Fibroblast of skin of left biceps (primary cell): ENCODE results near the gene KATNAL2.

ENCODE experiments used
- DNase-seq, 2 experiments: peaks; one replicate each; pipeline ENCODE4 v3.0.0-alpha.2; 2013; ENCODE audit warnings: low read depth in 2 of 2

KATNAL2 gene

DNA sequence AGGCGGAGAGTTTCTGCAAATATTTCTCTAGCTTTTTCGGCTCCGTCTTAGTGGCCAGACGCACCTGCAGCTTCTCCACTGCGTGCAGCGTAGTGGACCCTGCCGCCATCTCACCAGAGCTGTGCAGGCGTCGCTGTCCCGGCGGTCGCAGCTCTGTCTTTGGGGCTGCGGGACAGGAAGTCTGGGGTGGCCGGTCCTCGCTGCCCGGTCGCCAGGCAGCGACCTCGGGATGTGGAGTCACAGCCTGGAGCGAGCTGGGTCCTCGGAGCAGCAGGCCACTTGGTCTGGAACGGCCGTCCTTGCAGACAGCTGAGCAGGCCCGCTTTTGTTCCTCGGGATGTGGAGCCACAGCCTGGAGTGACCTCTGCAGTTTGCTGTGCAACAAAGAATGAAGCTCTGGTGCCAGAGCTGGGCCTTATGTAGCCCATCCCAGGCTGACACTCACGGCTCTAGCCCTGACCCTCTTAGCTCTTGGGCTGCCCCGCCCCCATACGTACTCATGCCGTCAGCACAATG, 117.8 kb downstream of the KATNAL2 start, which contains the start of gene ELOA2:
ELOA2 (minus strand) TSS at position 466 of the 516 bp plus-strand sequence; CDS start at position 109, 357 bp downstream.
- no peak for DNase-seq

DNA sequence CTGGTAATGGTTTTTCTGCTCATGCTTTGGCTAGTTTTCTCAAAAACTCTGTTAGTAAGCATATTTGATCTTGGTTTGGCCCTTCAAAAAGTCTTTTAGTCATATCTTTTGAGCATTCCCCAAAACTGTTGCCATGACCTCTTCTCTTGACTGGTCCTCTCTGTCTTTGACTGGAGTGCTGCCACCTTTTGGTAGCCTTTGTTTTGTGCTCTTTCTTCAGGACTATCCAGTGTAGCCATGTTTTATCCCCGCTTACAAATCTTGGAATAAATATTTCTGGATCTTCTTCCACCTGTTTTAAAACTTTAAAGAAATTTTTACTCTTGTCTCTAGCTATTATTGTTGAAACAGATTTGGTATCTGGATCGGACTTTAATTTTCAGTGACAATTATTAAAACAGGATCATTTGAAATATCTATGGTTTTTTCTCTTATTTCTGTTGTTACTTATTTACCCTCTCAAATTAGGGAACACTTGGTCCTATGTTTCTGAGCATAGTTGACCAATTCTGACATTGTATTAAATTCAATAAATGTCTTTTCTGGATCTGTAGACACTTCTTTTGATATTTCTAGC, 119.0 kb downstream of the KATNAL2 start:
- DNase-seq = no peak

DNA sequence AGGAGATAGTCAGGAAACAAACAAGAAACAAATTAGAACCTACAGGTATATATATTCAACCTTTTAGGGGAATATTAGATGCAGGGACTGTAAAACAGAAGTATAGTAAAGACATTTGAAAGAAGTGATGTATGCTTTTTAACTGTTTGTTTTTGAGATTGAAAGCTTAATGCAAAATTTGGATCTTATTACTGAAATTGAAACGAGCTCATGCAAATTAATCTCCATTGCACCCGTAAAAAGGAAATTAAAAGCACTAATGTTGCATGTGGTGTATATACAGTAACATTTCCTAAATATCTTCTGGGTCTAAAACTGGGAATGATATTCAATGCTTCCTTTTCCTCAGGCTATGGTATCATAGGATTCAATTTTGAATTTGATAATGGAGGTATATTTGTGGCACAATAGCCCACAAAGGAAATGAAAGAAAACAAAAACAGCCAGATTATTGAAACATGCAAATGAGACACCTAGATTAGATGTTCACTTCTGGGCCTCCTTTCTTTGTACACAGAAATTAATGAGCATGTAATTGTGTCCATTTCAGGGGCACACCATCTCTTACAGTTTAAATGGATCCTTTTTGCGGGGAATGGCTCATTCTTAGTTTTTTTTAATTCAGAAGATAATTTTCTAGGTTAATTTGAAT, 119.7 kb downstream of the KATNAL2 start:
- no peak for DNase-seq

DNA sequence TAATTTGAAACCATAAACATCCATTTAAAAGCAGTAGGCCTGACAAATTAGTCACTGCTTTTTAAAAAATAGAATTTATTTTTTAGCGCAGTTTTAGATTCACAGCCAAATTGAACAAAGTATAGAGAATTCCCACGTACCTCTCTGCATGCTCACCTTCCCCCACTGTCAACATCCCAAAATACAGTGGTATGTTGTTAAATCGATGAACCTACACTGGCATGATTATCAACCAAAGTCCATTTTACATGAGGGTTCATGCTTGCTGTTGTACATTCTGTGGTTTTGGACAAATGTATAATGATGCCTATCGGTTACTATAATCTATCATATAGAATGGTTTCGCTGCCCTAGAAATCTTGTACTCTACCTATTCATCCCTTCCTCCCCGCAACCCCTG, 123.6 kb downstream of the KATNAL2 start:
- DNase-seq = no peak

- peak; percentile 8 to 12 for DNase-seq
Measured at GRCh38 chr18:47050468-47050867, 133.1 kb downstream of the KATNAL2 start.

- no peak for DNase-seq
Measured at GRCh38 chr18:47054369-47054768, 137.0 kb downstream of the KATNAL2 start.

DNA sequence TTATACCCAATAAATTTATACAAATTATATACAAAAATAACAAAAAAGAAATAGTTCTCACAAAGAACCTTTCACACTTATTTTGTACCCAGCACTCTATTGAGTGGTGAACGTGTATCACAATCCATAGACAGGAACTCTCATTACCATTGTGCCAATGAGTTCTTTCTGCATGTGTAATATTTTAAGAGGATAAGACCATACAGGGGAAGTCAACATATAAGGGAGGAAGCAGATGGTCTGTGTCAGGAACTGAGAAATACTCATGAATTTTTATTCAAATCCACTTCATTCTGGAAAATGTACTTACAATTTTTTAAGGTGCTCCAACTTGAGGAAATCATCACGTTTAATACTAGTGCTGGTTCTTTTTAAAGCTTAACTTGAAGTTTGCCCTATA, 145.1 kb downstream of the KATNAL2 start:
- no peak for DNase-seq

DNA sequence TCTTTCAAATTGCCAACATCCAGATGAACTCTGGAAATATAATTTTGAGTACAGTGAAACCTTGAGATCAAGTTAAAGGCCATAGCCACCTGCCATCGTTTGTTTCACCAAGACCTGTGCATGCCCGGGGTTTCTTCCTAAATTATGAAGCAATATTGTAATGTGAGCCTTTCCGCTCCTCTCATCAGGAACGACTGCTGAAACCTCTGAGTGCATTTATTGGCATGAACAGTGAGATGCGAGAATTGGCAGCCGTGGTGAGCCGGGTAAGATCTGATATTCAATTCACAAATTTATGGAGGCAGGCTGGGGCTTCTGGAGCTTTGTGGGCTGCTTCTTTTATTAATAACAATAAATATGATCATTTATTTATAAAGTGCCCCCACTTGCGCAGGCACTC, 145.7 kb downstream of the KATNAL2 start:
- DNase-seq = no peak

DNA sequence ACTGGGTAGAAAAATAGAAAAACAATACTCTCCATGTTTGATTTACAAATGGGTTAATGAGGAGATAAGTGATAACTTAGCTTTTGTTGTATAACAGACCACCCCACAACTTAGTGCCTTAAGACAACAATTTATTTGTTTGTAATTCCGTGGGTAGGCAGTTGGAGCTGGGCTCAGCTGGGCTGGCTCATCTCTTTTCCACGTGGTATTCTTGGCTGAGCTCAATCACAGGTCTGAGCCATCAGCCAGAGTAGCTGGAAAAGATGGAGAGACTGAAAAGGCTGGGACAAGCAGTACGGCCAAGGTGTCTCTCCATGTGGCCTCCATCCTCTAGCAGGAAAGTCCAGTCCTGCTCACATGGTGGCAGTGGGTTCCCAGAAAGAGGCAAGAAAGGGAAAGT, 150.2 kb downstream of the KATNAL2 start:
- no peak for DNase-seq

DNA sequence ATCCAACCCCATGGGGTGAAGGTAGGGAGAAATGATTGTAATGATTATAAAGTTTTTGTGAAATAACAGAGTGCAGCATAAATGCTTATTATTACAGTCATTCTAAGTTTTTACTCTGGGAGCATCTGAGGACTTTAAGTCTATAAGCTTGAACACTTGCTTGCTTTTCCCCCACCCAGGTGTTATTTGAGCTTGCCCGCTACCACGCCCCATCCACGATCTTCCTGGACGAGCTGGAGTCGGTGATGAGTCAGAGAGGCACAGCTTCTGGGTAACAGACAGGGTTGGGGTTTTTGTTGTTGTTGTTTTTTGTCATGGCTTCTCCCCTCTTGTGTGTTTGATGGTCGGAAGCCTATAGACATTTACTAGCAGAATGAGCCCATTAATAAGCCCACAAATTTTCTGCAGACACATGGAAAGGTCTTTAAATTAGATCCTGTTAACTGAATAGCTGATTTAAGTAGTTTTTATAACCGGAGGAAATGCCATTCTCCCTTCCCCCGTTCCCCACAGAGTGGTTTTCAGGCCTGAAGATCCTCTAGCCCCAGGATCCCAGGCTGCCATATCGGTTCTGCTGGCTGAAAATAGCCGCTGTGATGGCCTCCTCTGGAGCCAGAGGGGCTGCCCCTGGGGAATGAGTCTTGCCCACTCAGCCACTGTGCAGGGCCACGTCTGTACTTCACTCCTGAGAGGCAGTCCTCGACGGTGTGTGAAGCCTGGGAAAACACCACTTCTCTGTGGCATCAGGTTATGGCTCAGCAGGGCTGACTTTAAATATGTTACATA, 157.9 kb downstream of the KATNAL2 start:
- no peak for DNase-seq

- no peak for DNase-seq
Measured at GRCh38 chr18:47077111-47077510, 159.7 kb downstream of the KATNAL2 start.

DNA sequence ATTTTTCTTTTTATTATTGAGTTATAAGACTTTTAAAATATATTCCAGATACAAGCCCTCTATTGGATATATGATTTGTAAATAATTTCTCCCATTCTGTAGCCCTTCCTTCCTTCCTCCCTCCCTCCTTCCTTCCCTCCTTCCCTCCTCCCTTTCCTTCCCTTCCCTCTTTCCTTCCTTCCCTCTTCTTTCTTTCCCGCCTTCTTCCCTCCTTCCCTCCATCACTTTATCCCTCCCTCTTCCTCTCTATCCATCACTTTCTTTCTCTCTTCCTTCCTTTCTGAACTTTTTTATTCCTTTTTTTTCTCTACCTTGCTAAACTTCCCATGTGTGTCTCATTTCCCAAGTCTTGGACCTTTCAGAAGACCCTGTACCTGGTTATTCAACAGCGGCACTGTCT, 163.5 kb downstream of the KATNAL2 start:
- no peak for DNase-seq

DNA sequence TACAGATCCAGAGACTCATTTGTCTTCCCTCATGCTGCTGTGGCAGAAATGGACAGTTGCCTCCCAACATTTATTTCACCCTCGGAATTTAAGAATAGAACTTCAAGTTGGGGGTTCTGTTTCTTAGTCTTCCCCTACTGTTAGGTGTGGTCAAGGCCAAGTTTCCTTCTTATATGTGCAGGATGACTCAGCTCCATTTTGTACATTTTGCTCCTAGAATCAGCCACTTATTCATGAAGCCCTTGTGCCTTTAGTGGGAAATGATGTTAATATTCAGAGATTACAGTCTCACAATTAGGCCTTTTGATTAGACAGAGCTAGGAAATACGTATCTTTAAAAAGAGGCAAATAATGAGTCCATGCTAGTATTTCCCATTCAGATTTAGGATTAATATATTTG, 164.2 kb downstream of the KATNAL2 start:
- DNase-seq = no peak

DNA sequence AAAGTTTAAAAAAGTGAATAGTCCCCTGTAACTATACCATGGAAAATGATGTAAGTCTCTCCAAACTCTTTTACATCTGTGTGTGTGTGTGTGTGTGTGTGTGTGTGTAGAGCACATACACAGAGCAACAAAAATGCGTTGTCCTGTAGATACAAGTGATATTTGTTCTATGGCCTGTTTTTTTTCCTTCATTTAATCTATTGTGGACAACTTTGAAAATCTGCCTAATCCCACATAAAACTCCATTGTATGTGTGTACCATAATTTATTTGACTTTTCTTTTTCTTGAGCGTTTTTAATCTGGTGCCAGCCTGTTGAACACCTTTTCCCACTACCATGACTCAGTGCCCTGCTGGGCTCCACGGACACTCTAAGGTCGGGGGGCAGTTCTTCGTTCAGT, 170.3 kb downstream of the KATNAL2 start:
- no peak for DNase-seq

DNA sequence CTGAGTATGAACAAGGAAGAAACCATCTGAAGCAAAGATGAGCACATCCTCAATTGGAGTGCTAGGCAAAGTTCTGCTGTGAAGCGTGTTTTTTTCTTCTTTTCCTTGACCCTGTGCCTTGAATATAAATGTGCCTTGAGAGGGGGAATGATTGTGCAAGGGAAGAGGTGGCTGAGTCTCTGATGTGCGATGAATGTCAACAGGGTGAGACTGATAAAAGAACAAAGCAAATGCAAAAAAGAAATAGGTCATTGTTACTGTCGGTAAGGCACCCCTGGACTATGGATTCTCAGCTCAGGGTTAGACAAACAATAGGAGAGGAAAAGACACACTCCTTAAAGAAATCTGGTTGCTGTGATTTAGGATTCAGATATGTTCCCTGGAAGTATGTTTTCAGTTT, 178.4 kb downstream of the KATNAL2 start:
- DNase-seq = no peak

DNA sequence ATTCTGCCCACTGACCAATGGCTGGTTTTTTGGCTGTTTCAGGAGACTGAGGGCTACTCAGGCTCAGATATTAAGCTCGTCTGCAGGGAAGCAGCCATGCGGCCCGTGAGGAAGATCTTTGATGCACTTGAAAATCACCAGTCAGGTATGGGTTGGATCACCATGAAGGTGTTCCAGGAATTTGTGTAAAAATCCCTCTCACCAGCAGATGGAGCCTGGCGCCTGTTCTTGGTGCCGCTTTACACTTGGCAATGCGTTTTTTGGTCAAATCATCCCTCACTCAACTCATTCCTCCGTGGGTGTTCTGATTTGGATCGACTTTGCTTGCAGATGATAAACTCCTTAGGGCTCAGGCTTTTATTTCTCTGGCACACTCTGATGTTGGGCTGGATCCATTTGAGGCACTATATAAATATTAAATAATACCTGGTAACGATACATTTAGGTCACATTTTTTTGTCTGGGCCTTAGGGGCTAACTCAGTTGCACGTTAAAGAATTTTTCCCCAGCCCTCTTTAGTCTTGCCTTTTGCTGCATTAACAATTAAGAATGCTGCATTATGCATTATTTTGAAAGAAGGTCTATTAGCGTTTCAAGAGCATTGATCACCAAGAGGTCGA, 182.9 kb downstream of the KATNAL2 start:
- peak in 1 of 2 experiments; percentile 9 for DNase-seq

DNA sequence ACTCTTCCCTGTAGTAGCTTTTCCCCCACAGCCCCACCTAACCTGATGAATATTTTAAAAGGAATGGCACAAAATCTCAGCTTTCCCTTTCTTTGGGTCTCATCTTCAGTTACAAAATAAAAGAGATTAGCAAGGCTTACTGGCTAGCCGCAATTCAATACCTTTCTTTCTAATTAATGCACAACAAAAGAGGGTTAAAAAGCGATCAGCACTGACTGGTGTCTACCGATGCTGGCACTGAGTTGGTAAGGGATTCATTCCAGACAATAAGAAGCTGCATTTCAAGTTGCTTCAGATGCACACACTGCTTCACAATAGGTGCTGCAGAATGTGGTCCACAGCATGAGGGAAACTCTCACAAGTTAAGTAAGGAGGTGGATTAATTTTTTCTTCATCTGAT, 191.0 kb downstream of the KATNAL2 start:
- no peak for DNase-seq

GRCh38 chr18:47108998-47109405, 191.6 kb downstream of the KATNAL2 start:
- DNase-seq = no peak

GRCh38 chr18:47109720-47110119, 192.3 kb downstream of the KATNAL2 start:
- DNase-seq = no peak

DNA sequence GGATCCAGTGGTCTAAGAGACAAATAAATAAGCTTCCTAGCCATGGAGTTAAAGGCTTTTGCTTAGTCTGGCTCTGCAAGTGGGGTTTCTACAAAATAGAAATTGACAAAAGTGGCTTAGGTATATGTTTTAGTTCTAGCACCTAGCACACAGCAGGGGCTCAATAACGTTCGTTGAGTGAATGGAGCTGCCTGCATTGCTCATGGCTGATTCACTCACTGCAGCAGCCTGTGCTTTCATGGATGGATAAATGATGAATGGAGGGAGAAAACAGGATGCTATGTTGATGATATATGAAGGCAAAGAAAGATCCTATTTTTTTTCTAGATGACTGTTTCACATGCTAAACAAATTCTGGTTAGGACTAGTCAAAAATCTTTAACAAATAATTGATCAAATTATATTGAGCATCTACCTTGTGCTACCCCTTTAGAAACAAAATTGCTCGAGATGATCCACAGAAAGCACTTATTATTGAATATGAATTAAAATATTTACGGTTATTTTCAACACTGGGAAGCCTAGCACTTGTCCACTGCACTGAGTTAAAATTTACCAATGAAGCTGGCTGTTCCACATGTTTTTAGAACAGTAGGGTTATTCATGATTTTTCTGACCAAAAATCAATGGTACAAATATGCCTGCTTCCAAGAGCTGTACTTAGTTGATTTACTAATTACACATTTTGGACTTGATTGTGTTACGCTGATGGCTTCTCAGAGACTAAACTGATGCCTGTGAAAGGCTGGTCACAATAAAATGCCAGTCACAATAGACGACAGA, 193.3 kb downstream of the KATNAL2 start:
- DNase-seq = no peak

- DNase-seq = peak in 1 of 2 experiments; percentile 13
Measured at GRCh38 chr18:47113796-47114540, 196.6 kb downstream of the KATNAL2 start.
